ENCODE measurements around the gene MTHFD2L. TPM values are rescaled to one million over a fixed set of nuclear protein-coding genes. Genes with fewer than 3 reads are reported as not detected.

Gene MTHFD2L
- total RNA-seq (10 to 100 TPM in 6 of 9 donors, 1 to 10 TPM in 3; 8.2 to 16.4 (median 12.6) TPM), polyA plus RNA-seq (10 to 100 TPM in 1 of 2 donors, 1 to 10 TPM in 1; 6.8 to 11.5 TPM)
- long read RNA-seq, donor 1, transcript MTHFD2L-208 (2 exons, 2,363 nt) = major isoform, 15 of 30 reads
- long read RNA-seq, donor 1, transcript MTHFD2L-203 (8 exons, 2,354 nt) = minor isoform, 8 of 30 reads
- long read RNA-seq, donor 1, partial matches to known transcripts = 0 of 30 reads
- long read RNA-seq, donor 1, other reads (novel, unspliced or antisense) = 7 of 30 reads
- long read RNA-seq, donor 2, transcript MTHFD2L-203 (8 exons, 2,354 nt) = major isoform, 14 of 45 reads
- long read RNA-seq, donor 2, transcript MTHFD2L-208 (2 exons, 2,363 nt) = minor isoform, 9 of 45 reads
- long read RNA-seq, donor 2, partial matches to known transcripts = 1 of 45 reads
- long read RNA-seq, donor 2, other reads (novel, unspliced or antisense) = 20 of 45 reads
- long read RNA-seq, donor 3, transcript MTHFD2L-208 (2 exons, 2,363 nt) = major isoform, 7 of 13 reads
- long read RNA-seq, donor 3, partial matches to known transcripts = 0 of 13 reads
- long read RNA-seq, donor 3, other reads (novel, unspliced or antisense) = 3 of 13 reads

DNA sequence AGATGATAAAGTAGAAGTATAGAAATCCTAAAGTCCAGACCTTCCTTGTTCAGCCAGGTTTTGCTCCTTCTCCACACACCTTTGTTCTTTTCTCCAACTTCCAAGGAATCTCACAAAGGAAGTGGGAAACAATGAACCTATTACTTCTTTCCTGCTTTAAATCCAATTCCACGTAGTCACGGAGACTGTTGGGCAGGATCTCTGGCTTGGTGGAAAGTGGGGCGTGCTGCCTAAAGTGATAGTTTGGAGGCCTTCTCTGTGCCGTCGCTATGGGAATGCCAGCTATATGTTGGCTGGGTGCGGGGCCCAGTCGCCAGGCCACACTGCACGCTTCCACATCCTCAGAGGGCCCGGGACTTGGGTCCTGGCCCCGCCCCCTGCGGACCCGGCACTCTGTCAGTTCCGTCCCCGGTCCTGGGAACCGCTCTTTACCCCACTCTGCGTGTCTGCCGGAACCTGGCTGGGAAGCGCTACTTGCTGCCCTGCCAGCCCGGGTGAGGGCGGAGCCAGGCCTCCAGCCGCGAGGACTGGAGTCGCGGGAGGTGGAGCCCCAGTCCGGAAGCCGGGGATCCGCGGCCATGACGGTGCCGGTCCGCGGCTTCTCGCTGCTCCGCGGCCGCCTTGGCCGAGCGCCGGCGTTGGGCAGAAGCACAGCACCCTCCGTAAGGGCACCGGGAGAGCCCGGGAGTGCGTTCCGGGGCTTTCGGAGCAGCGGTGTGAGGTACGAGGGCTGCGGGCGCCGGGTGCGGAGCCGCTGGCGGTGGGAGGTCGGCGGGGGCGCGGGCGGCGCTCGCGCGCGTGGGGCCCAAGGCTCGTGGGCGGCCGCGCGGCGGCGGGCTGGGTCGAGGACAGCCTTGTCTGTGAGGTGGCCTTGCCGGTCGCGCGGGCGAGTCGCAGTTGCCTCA, at the start of gene MTHFD2L:
Gene MTHFD2L (plus strand): TSS at position 558 of the 905 bp plus-strand sequence. CDS start 21 bp downstream, at position 579.
- intact Hi-C loops (cut with DNase I) = no loop called here
- DNase-seq (peak; percentile 95 to 98 (median 97)), ATAC-seq (peak; percentile 98 to 100 (median 99))
- H3K27me3 ChIP-seq = no peaks in the 10 kb centered on the region
- TF ChIP-seq POLR2A (IDR thresholded peaks at IDR 0.05) (peak in 1 of 2 donors; percentile 93), CTCF (IDR thresholded peaks at IDR 0.05) (no peak)
- H3K4me3 ChIP-seq = peak within 1 kb of the TSS; percentile 44 to 87 (median 70)
- no peaks in the 10 kb centered on the region for H3K9me3 ChIP-seq
- peak within 1 kb of the TSS; percentile 80 to 96 (median 92) for H3K27ac ChIP-seq
- H3K4me1 ChIP-seq = peaks cover 0 to 42% (median 17%) of the 10 kb centered on the region in 12 donors
- peaks cover 0 to 26% (median 18%) of the 10 kb centered on the region in 9 donors for H3K36me3 ChIP-seq
- WGBS, 4 donors = 0 to 1% (median 0%) methylated on average over 21 to 78 of the region's 78 CpGs

GRCh38 chr4:74108457-74109115, 49.3 kb upstream of the MTHFD2L start:
- TF ChIP-seq POLR2A (IDR thresholded peaks at IDR 0.05) (no peak), CTCF (IDR thresholded peaks at IDR 0.05) (no peak)
- no peak overlapping the region for H3K4me3 ChIP-seq
- ATAC-seq = peak in 1 of 4 donors; percentile 7
- no peaks in the 10 kb centered on the region for H3K9me3 ChIP-seq
- no peaks in the 10 kb centered on the region for H3K36me3 ChIP-seq
- intact Hi-C loops (cut with DNase I) = no loop called here
- peaks cover 3 to 78% (median 46%) of the 10 kb centered on the region in 12 donors for H3K4me1 ChIP-seq
- no peak for DNase-seq
- no peaks in the 10 kb centered on the region for H3K27me3 ChIP-seq
- 97 to 100% (median 98%) methylated on average over 1 of the region's 1 CpG for WGBS, 4 donors
- H3K27ac ChIP-seq = peak overlapping the region; percentile 28 to 87 (median 78)

- no peak overlapping the region for H3K4me3 ChIP-seq
- no peaks in the 10 kb centered on the region for H3K9me3 ChIP-seq
- TF ChIP-seq POLR2A (IDR thresholded peaks at IDR 0.05) = no peak
- TF ChIP-seq CTCF (IDR thresholded peaks at IDR 0.05) = no peak
- H3K27ac ChIP-seq = peak overlapping the region; percentile 51 to 87 (median 80)
- H3K36me3 ChIP-seq = no peaks in the 10 kb centered on the region
- peak; percentile 46 to 58 (median 54) for DNase-seq
- peaks cover 3 to 73% (median 46%) of the 10 kb centered on the region in 12 donors for H3K4me1 ChIP-seq
- intact Hi-C loops (cut with DNase I) = no loop called here
- ATAC-seq = peak; percentile 71 to 91 (median 90)
- 36 to 42% (median 41%) methylated on average over 3 of the region's 3 CpGs for WGBS, 4 donors
- H3K27me3 ChIP-seq = no peaks in the 10 kb centered on the region
Observed at GRCh38 chr4:74109116-74109869, 48.6 kb upstream of the MTHFD2L start.
